T-helper 2 cell treated with Interferon-gamma antibody and Interleukin-4, amounts not matched to agents 5 μg/mL and 100 μg/mL, for 36 hours (primary cell): ENCODE results near the gene RALGAPA1.

Experiments
- DNase-seq: peaks from one replicate; pipeline ENCODE4 v3.0.0; 2021; ENCODE audit warnings: low spot score
- H3K27ac Mint-ChIP-seq: one replicate; pipeline ENCODE4 v1.8.0; 2021; ENCODE audit warnings: mild to moderate bottlenecking, mixed read lengths
- H3K27me3 Mint-ChIP-seq: one replicate; pipeline ENCODE4 v1.8.0; 2021; ENCODE audit warnings: low read depth, mixed read lengths
- H3K36me3 Mint-ChIP-seq: one replicate; pipeline ENCODE4 v1.8.0; 2021; ENCODE audit warnings: low read depth, mixed read lengths
- H3K4me1 Mint-ChIP-seq: one replicate; pipeline ENCODE4 v1.8.0; 2021; ENCODE audit warnings: low read depth, mixed read lengths
- H3K4me3 Mint-ChIP-seq: one replicate; pipeline ENCODE4 v1.8.0; 2022; ENCODE audit warnings: mild to moderate bottlenecking, moderate library complexity, mixed read lengths
- H3K9me3 Mint-ChIP-seq: one replicate; pipeline ENCODE4 v1.8.0; 2021; ENCODE audit warnings: mixed read lengths

The RALGAPA1 gene

DNA sequence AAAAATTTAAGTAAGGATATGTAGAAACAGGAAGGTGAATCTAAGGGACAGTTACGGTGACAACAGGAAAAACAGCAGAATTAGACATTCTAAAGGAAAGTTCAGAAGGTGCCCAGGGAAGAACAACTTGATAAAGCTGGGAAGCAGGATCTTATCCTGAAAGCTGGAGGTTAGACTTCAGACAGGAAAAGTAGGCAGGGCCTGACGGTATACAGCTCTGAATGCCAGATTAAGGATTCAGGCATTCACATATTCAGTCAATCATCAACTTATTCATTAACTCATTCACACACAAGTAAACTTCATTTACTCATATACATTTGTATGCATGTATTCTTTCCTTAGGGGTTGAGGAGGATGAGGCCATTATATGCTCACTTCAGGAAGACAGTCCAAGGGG, 81.3 kb downstream of the RALGAPA1 start:
- no peak for DNase-seq
- Mint-ChIP-seq H3K4me1 (peaks cover 10% of the 10 kb centered on the region), H3K27me3 (no peaks in the 10 kb centered on the region), H3K4me3 (no peak overlapping the region), H3K27ac (no peak overlapping the region), H3K9me3 (no peaks in the 10 kb centered on the region), H3K36me3 (peaks cover 17% of the 10 kb centered on the region)

DNA sequence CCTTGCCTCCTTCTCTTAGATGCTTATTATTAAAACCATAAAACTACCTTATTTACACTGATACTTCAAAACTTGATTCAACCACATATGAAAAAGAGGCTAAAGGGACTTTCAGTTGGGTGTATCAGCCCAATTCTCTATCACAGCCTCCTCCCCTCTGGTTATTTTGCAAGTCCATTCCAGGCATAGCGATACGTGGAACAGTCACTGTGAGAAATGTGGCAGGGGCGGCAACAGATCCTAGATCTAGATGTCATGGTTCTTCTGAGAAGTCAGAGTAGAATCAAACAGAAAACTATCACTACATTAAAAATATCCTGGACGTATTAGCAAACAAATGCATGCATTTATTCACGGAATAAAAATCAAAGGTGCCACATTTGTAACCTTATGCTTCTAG, 83.2 kb downstream of the RALGAPA1 start:
- Mint-ChIP-seq H3K9me3 (no peaks in the 10 kb centered on the region), H3K4me3 (no peak overlapping the region), H3K36me3 (peaks cover 17% of the 10 kb centered on the region), H3K4me1 (peaks cover 6% of the 10 kb centered on the region), H3K27me3 (no peaks in the 10 kb centered on the region), H3K27ac (no peak overlapping the region)
- DNase-seq, result no peak

DNA sequence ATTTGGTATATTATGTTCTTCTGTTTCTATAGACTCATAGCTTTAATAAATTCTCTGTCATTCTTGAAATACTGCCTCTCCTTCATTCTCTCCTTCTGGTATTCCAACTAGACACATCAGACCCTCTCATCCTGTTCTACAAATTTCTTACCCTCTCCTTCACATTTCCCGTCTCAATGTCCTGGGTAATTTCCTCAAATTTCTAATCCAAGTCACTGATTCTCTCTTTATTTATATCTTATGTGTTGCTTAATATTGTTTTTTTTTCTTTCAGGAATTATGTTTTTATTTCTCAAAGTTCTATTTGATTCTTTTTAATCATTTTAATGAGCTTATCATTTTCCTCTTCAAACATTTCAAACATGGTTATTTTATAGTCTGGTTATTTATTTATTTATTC, 94.0 kb downstream of the RALGAPA1 start:
- Mint-ChIP-seq H3K9me3 (no peaks in the 10 kb centered on the region), H3K27ac (no peak overlapping the region), H3K4me3 (no peak overlapping the region), H3K4me1 (no peaks in the 10 kb centered on the region), H3K27me3 (no peaks in the 10 kb centered on the region), H3K36me3 (no peaks in the 10 kb centered on the region)
- DNase-seq, result no peak

DNA sequence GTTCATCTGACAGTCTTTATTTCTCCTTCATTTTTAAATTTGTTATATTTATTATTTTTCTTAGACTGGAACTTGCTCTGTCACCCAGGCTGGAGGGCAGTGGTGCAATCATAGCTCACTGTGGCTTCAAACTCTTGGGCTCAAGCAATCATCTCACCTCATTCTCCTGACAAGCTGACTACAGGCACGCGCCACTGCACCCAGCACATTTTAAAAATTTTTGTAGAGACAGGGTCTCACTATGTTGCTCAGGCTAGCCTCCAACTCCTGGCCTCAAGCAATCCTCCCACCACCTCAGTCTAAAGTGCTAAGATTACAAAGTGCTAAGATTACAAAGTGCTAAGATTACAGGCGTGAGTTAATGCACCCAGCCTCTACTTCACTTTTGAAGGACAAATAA, 96.6 kb downstream of the RALGAPA1 start:
- no peak overlapping the region for H3K4me3 Mint-ChIP-seq
- H3K9me3 Mint-ChIP-seq, result no peaks in the 10 kb centered on the region
- no peak for DNase-seq
- no peaks in the 10 kb centered on the region for H3K27me3 Mint-ChIP-seq
- no peak overlapping the region for H3K27ac Mint-ChIP-seq
- peaks cover 3% of the 10 kb centered on the region for H3K36me3 Mint-ChIP-seq
- no peaks in the 10 kb centered on the region for H3K4me1 Mint-ChIP-seq

DNA sequence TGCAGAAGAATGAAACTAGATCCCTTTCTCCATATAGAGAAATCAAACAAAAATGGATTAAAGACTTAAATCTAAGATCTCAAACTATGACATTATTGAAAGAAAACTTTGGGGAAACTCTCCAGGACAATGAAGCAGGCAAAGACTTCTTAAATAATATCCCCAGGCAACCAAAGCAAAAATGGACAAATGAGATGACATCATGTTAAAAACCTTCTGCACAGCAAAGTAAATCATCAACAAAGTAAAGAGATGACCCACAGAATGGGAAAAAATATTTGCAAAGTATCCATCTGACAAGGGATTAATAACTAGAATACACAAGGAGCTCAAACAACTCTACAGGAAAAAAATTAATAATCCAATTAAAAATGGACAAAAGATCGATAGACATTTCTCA, 101.0 kb downstream of the RALGAPA1 start:
- Mint-ChIP-seq H3K27me3 (no peaks in the 10 kb centered on the region), H3K27ac (no peak overlapping the region), H3K4me3 (no peak overlapping the region), H3K4me1 (no peaks in the 10 kb centered on the region), H3K9me3 (no peaks in the 10 kb centered on the region), H3K36me3 (peaks cover 15% of the 10 kb centered on the region)
- no peak for DNase-seq

DNA sequence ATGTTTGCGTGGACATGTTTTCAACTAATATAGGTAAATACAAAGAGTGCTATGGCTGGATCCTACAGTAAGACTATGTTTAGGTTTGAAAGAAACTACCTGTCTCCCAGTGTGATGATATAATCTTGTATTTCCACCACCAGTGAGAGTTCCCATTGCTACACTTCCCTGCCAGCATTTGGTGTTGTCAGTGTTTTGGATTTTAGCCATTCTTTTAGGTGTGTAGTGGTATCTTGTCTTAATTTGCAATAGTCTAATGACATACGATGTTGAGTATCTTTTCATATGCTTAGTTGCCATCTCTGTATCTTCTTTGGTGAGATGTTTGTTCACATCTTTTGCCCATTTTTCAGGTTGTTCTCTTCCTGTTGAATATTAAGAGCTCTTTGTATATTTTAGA, 103.5 kb downstream of the RALGAPA1 start:
- H3K27me3 Mint-ChIP-seq, result no peaks in the 10 kb centered on the region
- peaks cover 15% of the 10 kb centered on the region for H3K36me3 Mint-ChIP-seq
- DNase-seq, result no peak
- H3K9me3 Mint-ChIP-seq, result no peaks in the 10 kb centered on the region
- H3K4me1 Mint-ChIP-seq, result no peaks in the 10 kb centered on the region
- no peak overlapping the region for H3K4me3 Mint-ChIP-seq
- H3K27ac Mint-ChIP-seq, result no peak overlapping the region

DNA sequence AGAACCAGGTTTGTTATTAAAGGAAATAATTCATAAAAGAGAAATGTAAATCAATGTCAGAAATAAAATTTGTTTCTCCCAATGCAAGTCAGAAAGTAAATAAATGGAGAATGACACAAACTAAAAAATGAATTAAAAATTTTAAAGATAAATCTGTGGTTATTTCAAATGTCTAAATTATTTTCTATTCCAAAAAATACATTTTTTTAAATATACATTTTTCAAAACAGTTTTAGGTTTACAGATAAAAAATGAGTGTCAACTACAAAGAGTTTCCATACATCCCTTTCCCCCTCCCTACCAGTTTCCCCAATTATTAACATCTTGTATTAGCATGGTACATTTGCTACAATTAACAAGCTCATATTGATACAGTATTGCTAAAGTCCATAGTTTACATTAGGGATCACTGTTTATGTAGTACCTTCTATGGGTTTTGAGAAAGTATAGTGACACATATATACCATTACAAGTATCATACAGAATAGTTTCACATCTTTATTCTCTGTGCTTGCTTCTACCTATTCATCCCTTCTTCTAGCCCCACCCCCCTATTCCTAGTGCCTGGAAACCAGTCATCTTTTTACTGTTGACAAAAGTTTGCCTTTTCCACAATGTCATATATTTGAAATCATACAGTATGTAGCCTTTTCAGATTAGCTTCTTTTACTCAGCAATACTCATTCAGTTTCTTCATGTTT, 104.2 kb downstream of the RALGAPA1 start:
- Mint-ChIP-seq H3K27ac (no peak overlapping the region), H3K36me3 (peaks cover 15% of the 10 kb centered on the region), H3K9me3 (no peaks in the 10 kb centered on the region), H3K27me3 (no peaks in the 10 kb centered on the region), H3K4me1 (no peaks in the 10 kb centered on the region), H3K4me3 (no peak overlapping the region)
- DNase-seq, result no peak

DNA sequence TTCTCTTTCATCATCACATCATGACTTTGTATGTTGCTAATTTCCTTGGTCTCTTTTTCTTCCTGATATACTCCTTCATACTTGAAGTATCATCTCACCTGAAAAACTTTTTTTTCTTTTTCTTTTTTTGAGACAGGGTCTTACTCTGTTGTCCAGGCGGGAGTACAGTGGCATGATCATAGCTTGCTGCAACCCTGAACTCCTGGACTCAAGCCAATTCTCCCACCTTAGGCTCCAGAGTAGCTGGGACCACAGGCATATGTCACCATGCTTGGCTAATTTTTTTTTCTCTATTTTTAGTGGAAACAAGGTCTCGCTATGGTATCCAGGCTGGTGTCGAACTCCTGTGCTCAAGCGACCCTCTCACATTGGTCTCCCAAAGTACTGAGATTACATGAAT, 107.6 kb downstream of the RALGAPA1 start:
- Mint-ChIP-seq H3K9me3 (no peaks in the 10 kb centered on the region), H3K4me1 (peaks cover 5% of the 10 kb centered on the region), H3K27ac (no peak overlapping the region), H3K36me3 (peaks cover 13% of the 10 kb centered on the region), H3K27me3 (no peaks in the 10 kb centered on the region), H3K4me3 (no peak overlapping the region)
- no peak for DNase-seq

DNA sequence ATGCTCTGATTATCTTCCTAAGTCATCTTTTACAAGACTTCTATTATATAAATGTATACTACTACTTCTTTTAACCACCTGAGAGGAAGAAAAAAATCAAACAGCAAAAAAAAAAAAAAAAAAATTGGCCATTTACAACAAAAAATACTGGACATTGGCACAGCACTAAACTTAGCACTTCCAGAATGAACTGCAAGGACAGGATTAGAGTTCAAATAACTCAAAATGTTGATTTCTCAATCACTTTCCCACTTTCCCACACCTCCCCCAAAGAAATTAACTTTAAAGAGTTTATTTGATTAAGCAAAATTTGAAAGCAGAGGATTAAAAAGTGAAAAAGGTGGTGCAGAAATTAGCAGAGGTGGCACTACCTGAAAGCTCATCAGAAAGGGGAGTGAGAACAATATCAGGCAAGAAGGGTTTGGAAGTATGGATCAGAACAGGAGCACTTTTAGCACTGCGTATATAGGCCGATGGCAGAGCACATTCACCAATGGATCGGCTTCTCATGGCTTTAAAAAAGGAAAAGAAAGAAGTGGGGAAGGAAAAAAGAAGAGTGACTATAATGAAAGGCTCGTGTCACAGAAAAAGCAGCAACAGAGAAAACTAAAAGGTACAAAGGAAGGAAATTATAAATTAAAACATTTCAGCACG, 109.2 kb downstream of the RALGAPA1 start:
- H3K4me3 Mint-ChIP-seq, result no peak overlapping the region
- no peak overlapping the region for H3K27ac Mint-ChIP-seq
- H3K4me1 Mint-ChIP-seq, result peaks cover 14% of the 10 kb centered on the region
- DNase-seq, result no peak
- no peaks in the 10 kb centered on the region for H3K9me3 Mint-ChIP-seq
- H3K36me3 Mint-ChIP-seq, result peaks cover 8% of the 10 kb centered on the region
- no peaks in the 10 kb centered on the region for H3K27me3 Mint-ChIP-seq

DNA sequence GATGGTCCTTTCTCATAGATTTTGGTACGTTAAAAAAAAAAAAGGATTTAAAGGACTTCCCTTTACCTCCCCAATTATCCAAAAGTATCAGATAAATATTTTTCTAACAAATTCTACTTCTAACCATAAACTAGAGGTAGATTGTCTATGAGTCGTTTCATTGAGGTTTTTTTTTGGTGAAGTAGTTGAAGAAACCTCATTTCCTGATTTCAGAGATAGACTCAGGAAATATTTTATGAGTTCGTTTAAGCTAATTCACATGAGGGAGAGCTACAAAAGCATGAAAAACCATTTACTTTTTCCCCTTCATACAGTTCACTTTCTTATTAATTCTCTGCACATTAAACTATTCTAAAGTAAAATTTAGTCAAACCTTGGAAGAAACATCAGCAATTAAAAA, 112.5 kb downstream of the RALGAPA1 start:
- no peak for DNase-seq
- Mint-ChIP-seq H3K4me3 (peak overlapping the region; percentile 17), H3K4me1 (peaks cover 14% of the 10 kb centered on the region), H3K9me3 (no peaks in the 10 kb centered on the region), H3K27me3 (no peaks in the 10 kb centered on the region), H3K27ac (peak overlapping the region; percentile 33), H3K36me3 (peaks cover 7% of the 10 kb centered on the region)

DNA sequence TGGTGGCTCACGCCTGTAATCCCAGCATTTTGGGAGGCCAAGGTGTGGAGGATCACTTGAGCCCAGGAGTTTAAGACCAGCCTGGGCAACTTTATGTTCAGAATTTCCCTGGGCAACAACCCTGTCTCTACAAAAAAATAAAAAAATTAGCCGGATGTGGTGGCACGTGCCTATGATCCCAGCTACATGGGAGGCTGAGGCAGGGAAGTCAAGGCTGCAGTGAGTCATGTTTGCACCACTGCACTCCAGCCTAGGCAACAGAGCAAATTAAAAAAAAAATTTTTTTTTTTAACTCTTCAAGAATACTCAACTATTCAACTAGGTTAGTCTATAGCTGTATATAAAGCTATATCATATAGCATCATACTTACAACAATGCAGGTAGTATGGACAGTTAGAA, 113.0 kb downstream of the RALGAPA1 start:
- no peak overlapping the region for H3K4me3 Mint-ChIP-seq
- no peak overlapping the region for H3K27ac Mint-ChIP-seq
- H3K36me3 Mint-ChIP-seq, result peaks cover 7% of the 10 kb centered on the region
- no peak for DNase-seq
- H3K4me1 Mint-ChIP-seq, result peaks cover 14% of the 10 kb centered on the region
- H3K9me3 Mint-ChIP-seq, result no peaks in the 10 kb centered on the region
- H3K27me3 Mint-ChIP-seq, result no peaks in the 10 kb centered on the region

DNA sequence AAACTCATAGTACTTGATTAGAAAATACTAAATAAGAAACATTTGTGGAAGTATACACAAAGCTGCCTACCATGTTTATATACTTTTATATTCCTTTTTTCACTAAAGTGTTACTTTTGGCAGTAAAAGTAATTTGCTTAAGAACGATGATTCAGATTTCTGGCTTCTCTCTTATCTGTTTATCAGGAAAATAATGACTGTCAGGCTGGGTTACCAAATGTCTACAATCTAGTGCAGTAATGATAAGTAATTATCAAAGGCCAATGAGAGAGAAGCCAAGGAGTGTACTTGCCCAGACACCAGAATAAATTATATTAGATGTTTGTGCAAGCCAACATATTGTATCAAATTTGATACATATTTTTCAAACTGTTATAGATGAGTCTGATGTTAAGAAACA, 113.4 kb downstream of the RALGAPA1 start:
- peaks cover 14% of the 10 kb centered on the region for H3K4me1 Mint-ChIP-seq
- H3K36me3 Mint-ChIP-seq, result peaks cover 7% of the 10 kb centered on the region
- H3K27ac Mint-ChIP-seq, result no peak overlapping the region
- no peaks in the 10 kb centered on the region for H3K9me3 Mint-ChIP-seq
- DNase-seq, result no peak
- H3K27me3 Mint-ChIP-seq, result no peaks in the 10 kb centered on the region
- H3K4me3 Mint-ChIP-seq, result no peak overlapping the region

DNA sequence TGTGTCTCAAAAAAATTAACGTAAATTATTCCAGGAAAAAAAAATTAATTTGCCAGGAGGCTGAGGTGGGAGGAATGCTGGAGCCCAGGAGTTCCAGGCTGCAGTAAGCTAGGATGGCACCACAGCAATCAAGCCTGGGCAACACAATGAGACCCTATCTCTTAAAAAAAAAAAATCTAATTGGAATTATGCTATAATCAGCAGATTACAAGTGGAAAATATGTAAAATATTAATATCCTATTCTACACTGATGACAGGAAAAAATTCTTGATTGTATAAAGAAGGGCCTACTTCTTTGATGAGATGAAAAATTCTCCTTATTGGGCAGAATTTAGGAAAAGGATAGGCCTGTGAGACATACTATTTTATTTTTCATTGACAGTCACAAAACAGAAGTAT, 114.0 kb downstream of the RALGAPA1 start:
- no peak for DNase-seq
- Mint-ChIP-seq H3K27me3 (no peaks in the 10 kb centered on the region), H3K9me3 (no peaks in the 10 kb centered on the region), H3K36me3 (peaks cover 7% of the 10 kb centered on the region), H3K27ac (no peak overlapping the region), H3K4me3 (no peak overlapping the region), H3K4me1 (peaks cover 14% of the 10 kb centered on the region)

DNA sequence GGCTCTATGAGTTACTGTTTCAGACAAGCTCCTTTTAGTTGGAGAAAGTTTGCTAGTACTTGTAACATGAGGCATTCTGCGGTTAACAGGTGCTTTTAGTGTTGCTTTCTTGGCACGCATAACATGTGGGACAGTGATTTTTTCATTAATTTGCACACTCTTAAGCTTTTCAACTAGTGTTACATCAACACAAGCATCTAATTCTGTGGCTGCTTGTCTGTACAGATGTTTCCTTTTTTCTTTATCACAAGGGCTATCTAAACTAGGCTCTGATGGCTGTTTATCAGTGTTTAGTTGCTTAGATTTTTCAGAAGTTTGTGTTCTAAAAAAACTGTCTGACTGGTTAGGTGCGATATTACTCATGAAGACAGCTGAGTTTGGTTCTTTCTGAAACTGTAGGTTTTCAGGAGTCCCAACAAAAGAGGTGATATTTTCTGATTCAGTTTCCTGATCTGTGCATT, 120.1 kb downstream of the RALGAPA1 start:
- no peak for DNase-seq
- Mint-ChIP-seq H3K9me3 (no peaks in the 10 kb centered on the region), H3K27ac (peak overlapping the region; percentile 65), H3K4me1 (peaks cover 21% of the 10 kb centered on the region), H3K4me3 (peak overlapping the region; percentile 33), H3K36me3 (peaks cover 6% of the 10 kb centered on the region), H3K27me3 (no peaks in the 10 kb centered on the region)
